NCI-H2029 treated with DMSO at 0.1 percent for 48 hours (cell line): ENCODE results near the gene USP4.
"Not testable (repeated sequence)": the region's sequence is repeated elsewhere in the genome, so short reads cannot be mapped to it uniquely, and the experiment has no call there.

Source experiments
- DNase-seq: peaks from one replicate; lab custom pipeline; 2025; lab: John Stamatoyannopoulos, UW

Gene USP4

DNA sequence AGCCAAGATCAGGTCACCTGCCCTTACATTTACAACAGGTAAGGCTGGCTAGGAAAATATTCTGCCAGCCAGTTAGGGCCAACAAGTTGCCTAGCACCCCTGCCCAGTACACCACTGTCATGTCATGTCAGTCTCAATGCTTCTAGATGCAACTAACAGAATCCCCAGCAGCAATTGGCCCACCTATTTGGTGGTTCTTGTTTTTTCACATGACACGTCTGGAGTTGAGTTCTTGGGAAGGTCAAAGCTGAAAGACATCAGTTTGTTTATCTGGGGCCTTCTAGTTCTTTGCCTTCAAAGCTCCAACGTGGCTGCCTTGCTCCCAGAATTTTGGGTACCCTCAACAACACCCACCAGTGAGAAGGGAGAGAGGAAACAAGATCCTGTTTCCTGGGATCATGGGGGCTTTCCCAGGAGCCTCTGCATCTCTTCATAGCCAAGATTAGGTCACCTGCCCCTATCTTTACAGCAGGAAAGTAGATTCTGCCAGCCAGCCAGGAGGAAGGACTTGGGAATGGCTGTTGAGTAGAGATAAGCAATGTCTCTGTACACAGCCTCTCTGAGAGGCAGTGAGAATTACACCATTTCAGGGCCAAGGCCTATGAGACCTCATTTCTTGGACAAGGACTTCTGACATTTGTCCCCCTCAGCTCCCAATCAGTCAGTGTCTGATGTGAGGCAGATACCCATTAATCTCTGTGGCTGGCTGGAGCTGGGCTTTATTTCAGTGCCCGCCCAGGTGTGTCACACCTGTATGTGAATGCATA lies 9.7 kb upstream of the USP4 start:
- no peak for DNase-seq

DNA sequence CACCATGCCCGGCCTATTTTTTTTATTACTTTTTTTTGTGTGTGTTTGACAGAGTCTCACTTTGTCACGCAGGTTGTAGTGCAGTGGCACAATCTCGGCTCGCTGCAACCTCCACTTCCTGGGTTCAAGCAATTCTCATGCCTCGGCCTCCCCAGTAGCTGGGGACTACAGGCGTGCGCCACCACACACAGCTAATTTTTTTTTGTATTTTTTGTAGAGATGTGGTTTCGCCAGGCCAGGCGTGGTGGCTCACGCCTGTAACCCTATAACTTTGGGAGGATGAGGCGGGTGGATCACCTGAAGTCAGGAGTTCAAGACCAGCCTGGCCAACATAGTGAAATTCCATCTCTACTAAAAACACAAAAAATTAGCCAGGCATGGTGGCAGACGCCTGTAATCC lies 8.5 kb upstream of the USP4 start:
- not testable (repeated sequence) for DNase-seq

DNA sequence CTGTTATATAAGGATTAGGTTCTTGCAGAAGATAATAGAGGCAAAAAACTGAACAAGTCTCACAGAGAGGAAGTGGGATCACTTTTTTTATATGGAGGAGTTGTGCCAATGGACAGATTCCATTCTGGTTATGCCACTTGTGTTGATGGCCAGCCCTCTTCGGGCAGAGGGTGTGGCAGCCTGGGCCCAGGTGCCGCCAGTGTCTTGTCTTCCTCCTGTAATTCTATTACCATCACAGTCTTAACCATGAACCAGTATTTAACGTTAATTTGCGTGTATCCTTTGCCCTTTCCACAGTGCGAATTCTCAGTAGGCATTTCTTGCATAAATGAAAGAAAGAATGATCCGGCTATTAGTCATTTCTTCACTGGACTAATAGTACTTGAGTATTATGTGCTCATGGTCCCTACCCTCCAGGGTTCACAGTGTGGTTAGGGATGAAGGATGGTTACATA lies 7.0 kb upstream of the USP4 start:
- DNase-seq, result no peak

DNA sequence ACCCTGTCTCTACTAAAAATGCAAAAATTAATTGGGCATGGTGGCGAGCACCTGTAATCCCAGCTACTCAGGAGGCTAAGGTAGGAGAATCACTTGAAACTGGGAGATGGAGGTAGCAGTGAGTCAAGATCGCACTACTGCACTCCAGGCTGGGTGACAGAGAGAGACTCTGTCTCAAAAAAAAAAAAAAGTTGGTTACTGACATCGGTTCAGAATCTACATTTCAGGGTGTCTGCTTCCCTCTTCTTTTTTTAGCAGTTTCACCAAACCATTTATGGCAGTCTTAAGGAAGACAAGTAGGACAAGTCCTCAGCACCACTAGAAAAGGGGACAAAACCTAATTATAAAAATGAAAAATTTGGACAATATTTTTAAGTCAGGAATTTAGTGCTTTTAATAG lies 3.3 kb upstream of the USP4 start:
- no peak for DNase-seq

- DNase-seq, result no peak
Measured at GRCh38 chr3:49341996-49342395, 2.1 kb upstream of the USP4 start.

- DNase-seq, result no peak
Measured at GRCh38 chr3:49339581-49339940, 292 bp downstream of the USP4 start.

- no peak for DNase-seq
Measured at GRCh38 chr3:49333916-49334633, 5.8 kb downstream of the USP4 start.

DNA sequence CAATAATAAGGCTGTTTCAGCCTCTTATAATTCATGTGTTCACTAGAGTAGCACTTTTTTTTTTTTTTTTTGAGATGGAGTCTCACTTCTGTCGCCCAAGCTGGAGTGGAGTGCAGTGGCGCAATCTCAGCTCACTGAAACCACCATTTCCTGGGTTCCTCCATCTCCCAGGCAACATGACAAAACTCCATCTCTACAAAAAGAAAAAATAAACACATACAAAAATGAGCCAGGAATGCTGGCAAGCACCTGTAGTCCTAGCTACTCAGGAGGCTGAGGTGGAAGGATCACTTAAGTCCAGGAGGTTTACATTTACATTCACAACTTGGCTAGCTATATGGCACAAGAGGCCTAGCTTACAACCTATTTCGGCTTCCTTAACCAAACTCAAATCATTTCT lies 6.8 kb downstream of the USP4 start:
- no peak for DNase-seq

- DNase-seq, result no peak
Measured at GRCh38 chr3:49329186-49329585, 10.7 kb downstream of the USP4 start.

- not testable (repeated sequence) for DNase-seq
Measured at GRCh38 chr3:49328350-49328749, 11.5 kb downstream of the USP4 start.

DNA sequence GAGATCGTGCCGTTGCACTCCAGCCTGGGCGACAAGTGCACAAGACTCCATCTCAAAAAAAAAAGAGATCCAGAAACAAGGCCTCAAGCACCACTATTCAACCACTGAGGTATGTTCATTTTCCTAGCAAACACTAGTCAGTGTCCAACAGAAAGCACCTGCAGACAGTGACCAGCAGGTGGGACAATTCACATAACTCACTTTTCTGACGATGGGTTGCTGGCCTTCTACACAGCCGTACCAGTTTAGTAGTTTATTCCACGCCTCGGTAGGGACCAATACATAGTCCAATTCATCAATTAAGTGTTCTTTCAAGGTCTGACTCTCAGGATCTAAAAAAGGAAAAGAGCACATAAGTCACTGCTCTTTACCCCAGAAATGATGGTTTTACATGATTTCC lies 12.4 kb downstream of the USP4 start:
- no peak for DNase-seq

GRCh38 chr3:49324768-49325167 lies 15.1 kb downstream of the USP4 start:
- DNase-seq, result no peak

- no peak for DNase-seq
Measured at GRCh38 chr3:49316696-49317457, 23.0 kb downstream of the USP4 start.

- no peak for DNase-seq
Measured at GRCh38 chr3:49313896-49314688, 25.8 kb downstream of the USP4 start.

DNA sequence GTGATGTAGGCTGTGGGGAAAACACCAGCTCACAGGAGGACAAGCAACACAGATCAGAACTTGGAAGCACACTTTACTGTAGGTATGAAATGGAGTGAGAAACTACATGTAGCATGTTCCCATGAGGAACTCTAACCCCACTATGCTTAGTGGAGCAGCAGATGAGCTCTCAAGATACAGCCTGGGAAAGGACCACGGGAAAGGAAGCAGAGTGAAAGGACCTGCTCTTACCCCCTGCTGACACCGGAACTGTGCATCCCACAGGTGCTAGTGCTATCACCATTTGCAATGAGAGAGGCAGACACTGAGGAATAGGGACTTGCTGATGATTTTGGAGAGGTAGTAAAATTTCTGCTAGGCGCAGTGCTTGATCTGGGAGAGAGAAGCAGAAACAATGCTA lies 28.6 kb downstream of the USP4 start:
- DNase-seq, result no peak

DNA sequence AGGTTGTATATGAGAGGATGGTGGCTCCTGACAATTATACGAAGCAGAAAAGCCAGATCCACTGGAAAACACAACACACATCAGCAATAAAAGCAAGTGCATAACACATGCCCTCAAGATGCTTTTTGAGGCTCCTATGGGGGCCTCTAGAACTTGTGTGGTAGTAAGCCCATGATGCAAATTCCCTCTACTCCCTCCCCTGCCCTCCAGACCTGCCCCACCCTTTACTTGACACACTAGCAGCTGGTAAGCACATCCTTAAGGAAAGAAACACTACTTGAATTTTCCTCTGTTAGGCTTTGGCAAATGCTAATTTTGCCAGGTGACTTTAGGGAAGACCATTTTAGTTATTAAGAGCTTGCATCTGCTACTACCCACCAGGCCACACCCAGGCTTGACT lies 29.2 kb downstream of the USP4 start:
- no peak for DNase-seq

GRCh38 chr3:49305608-49306007 lies 34.2 kb downstream of the USP4 start:
- no peak for DNase-seq

DNA sequence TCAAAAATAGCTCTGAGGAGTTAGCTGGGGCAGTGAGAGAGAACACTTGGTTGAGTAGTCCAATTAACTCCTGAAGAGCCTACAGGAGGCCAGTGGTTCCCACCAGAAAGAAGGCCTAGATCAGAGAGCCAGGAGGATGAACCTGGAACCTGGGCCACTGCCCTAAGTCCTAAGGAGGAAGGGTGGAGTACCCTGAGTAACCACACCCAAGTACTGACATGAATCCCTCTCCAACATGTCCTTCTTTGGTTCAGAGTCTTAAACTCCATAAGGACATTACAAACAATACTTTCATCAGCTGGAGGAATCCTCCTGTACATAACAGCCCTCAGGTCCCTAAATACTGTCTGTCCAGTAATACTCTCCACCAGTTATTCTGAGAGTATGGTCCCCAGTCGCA lies 37.2 kb downstream of the USP4 start:
- DNase-seq, result no peak

DNA sequence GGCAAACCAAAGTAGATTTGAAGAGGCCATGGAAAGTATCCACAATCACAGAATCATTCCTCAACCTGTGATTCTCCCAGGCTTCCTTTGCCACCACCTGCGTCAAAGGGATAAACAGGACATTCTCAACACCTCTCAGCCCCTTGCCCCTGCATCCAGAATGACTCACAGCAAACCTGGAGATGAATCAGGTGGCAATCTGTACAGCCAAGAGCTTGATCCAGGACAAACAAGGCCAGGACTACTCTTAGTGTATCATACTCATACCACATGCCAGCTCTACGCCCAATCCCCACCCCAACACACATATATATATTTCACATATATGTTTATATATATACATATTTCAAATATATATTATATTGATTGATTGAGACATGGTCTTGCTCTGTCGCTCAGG lies 39.3 kb downstream of the USP4 start:
- no peak for DNase-seq

- DNase-seq, result no peak
Measured at GRCh38 chr3:49298511-49298910, 41.3 kb downstream of the USP4 start.

DNA sequence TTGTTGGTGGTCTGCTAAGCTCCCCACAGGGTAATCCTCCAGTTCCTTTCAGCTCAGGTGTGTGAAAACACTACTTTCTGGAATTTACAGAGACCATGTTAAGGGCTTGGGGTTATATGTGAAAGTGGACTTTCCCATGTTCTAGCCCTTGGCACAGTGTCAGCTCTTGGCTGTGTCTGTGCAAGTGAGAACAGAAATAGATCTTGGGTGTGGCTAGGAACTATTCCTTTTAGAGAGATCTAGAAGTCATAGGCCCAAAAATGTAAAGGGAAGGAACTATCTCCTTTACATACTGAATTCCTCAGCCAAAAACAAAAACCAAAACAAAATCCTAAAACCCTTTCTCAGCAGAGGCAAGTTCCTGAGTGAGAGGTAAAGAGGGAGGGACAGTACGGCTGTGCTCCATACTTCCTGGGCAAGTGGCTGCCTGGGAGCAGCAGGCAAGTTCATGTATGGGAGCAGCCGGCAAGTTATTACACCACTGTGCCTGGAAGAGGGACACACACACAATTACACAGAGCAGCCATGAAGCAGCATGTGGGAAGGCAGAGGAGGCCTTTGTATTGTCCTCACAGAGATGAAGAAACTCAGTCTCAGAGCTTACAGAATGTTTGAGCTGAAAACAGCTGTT lies 43.0 kb downstream of the USP4 start:
- no peak for DNase-seq
